Lung (tissue), 16 donors: ENCODE measurements around the gene GRHPR. TPM values are rescaled to one million over a fixed set of nuclear protein-coding genes. Genes with fewer than 3 reads are reported as not detected.

Source experiments
- ATAC-seq: fragments of 200-7000 bp; cut with Tn5 transposase; one replicate; pipeline ENCODE4 v1.9.1; 2020; ENCODE audit warnings: moderate number of reproducible peaks; ENCODE audit not compliant: insufficient read depth, low FRiP score
- DNase-seq, 3 donors: peaks; one replicate each; pipeline ENCODE4 v3.0.0-alpha.2; 2013 to 2017
- H3K27ac ChIP-seq, 2 donors: one replicate each; pipeline ENCODE4 v1.5.1; 2013; ENCODE audit warnings: mild to moderate bottlenecking in 2 of 2, moderate library complexity in 2 of 2, control low read depth in 1 of 2, inconsistent platforms in 1 of 2, low read depth in 1 of 2, low read length in 1 of 2
- H3K27me3 ChIP-seq, 3 donors: one replicate each; pipeline ENCODE4 v1.5.1; 2013; ENCODE audit warnings: low read length in 2 of 3; ENCODE audit not compliant: control insufficient read depth in 3 of 3, insufficient read depth in 3 of 3
- H3K36me3 ChIP-seq, 4 donors: one replicate each; pipeline ENCODE4 v1.5.1; 2013; ENCODE audit warnings: low read length in 4 of 4, mild to moderate bottlenecking in 1 of 4, moderate library complexity in 1 of 4; ENCODE audit not compliant: control insufficient read depth in 4 of 4, insufficient read depth in 4 of 4
- H3K4me1 ChIP-seq, 5 donors: one replicate each; pipeline ENCODE4 v1.5.1; 2013; ENCODE audit warnings: low read length in 5 of 5, mild to moderate bottlenecking in 2 of 5, moderate library complexity in 1 of 5; ENCODE audit not compliant: control insufficient read depth in 5 of 5, insufficient read depth in 5 of 5
- H3K4me3 ChIP-seq: one replicate; pipeline ENCODE4 v1.5.1; 2013; ENCODE audit warnings: mild to moderate bottlenecking, control low read depth, moderate library complexity
- H3K9ac ChIP-seq, 2 donors: one replicate each; pipeline ENCODE4 v1.5.1; 2013; ENCODE audit warnings: low read length in 2 of 2, control low read depth in 1 of 2; ENCODE audit not compliant: insufficient read depth in 1 of 2
- H3K9me3 ChIP-seq, 4 donors: one replicate each; pipeline ENCODE4 v1.5.1; 2013; ENCODE audit warnings: low read length in 3 of 4, mild to moderate bottlenecking in 1 of 4, moderate library complexity in 1 of 4; ENCODE audit not compliant: control insufficient read depth in 4 of 4, insufficient read depth in 3 of 4
- CTCF ChIP-seq: IDR thresholded peaks from 2 replicates; pipeline ENCODE4 v1.5.1; 2012; ENCODE audit warnings: mild to moderate bottlenecking; ENCODE audit errors: control extremely low read depth, extremely low read depth
- WGBS, 2 donors: extraction: QIAGEN DNeasy Blood & Tissue Kit; methylation state at CpG; one replicate each; pipeline ENCODE4 v1.1.7; 2013; 5-methylcytosine and 5-hydroxymethylcytosine counted together
- long read RNA-seq, 5 donors: transcript quantifications; one replicate each; lab custom pipeline, GENCODE V29; 2026
- polyA plus RNA-seq, 2 donors: library from polyadenylated mRNA; stranded (reverse); fragments of 200-250 nt; gene quantifications; one replicate each; pipeline ENCODE4 v1.2.1, GENCODE V29; 2013
- total RNA-seq, 2 donors: library from RNA; depleted of rRNA in 1 of 2; stranded (reverse); fragments of >200 nt in 1 of 2; gene quantifications; one replicate each; pipeline ENCODE4 v1.2.1, GENCODE V29; 2014 to 2021
- donor health status: control.
- donor health status: control.
- donor health status: Bipolar disorder and iron deficiency.
- donor health status: healthy.
- donor health status: DM: yes; HTN: yes; CAD: no.

GRHPR gene
- total RNA-seq: 10 to 100 TPM; 65.4 to 81.6 TPM
- polyA plus RNA-seq: 10 to 100 TPM; 55.5 to 98.9 TPM
- long read RNA-seq, donor 1, full-length matches to known transcripts: 48 of 74 reads
- long read RNA-seq, donor 1, partial matches to known transcripts: 26 of 74 reads
- long read RNA-seq, donor 1, other reads (novel, unspliced or antisense): 0 of 74 reads
- long read RNA-seq, donor 2, full-length matches to known transcripts: 21 of 31 reads
- long read RNA-seq, donor 2, partial matches to known transcripts: 10 of 31 reads
- long read RNA-seq, donor 2, other reads (novel, unspliced or antisense): 0 of 31 reads
- long read RNA-seq, donor 3, full-length matches to known transcripts: 12 of 12 reads
- long read RNA-seq, donor 3, partial matches to known transcripts: 0 of 12 reads
- long read RNA-seq, donor 3, other reads (novel, unspliced or antisense): 0 of 12 reads
- long read RNA-seq, donor 4, full-length matches to known transcripts: 27 of 27 reads
- long read RNA-seq, donor 4, partial matches to known transcripts: 0 of 27 reads
- long read RNA-seq, donor 4, other reads (novel, unspliced or antisense): 0 of 27 reads
- long read RNA-seq, donor 5, full-length matches to known transcripts: 54 of 87 reads
- long read RNA-seq, donor 5, partial matches to known transcripts: 33 of 87 reads
- long read RNA-seq, donor 5, other reads (novel, unspliced or antisense): 0 of 87 reads

- Histone ChIP-seq H3K4me3 (peak within 1 kb of the TSS; percentile 76), H3K36me3 (peaks cover 0 to 14% (median 8%) of the 10 kb centered on the region in 4 donors), H3K27ac (peak within 1 kb of the TSS; percentile 90 to 97), H3K4me1 (peaks cover 0 to 23% (median 14%) of the 10 kb centered on the region in 5 donors), H3K27me3 (no peaks in the 10 kb centered on the region), H3K9ac (peak within 1 kb of the TSS; percentile 75 to 82), H3K9me3 (no peaks in the 10 kb centered on the region)
- DNase-seq: peak; percentile 81 to 85 (median 83)
- WGBS, 2 donors: 0 to 1% methylated on average over 56 of the region's 56 CpGs
- TF ChIP-seq CTCF: no peak
- peak; percentile 99 for ATAC-seq
Observed at GRCh38 chr9:37422289-37423104, at the start of gene GRHPR. GRHPR (plus strand) TSS chr9:37422696; CDS start chr9:37422751, 55 bp downstream.

- Histone ChIP-seq H3K9ac (no peak overlapping the region), H3K4me3 (no peak overlapping the region), H3K27me3 (no peaks in the 10 kb centered on the region), H3K4me1 (no peaks in the 10 kb centered on the region), H3K36me3 (no peaks in the 10 kb centered on the region), H3K9me3 (no peaks in the 10 kb centered on the region), H3K27ac (no peak overlapping the region)
- WGBS, 2 donors: 84 to 91% methylated on average over 3 of the region's 3 CpGs
- ATAC-seq (no peak), DNase-seq (no peak)
- TF ChIP-seq CTCF: no peak
Observed at GRCh38 chr9:37372839-37373238, 49.7 kb upstream of the GRHPR start.

GRCh38 chr9:37373621-37374020, 48.9 kb upstream of the GRHPR start:
- TF ChIP-seq CTCF: no peak
- peaks cover 0 to 1% (median 0%) of the 10 kb centered on the region in 4 donors for H3K9me3 ChIP-seq
- no peak overlapping the region for H3K27ac ChIP-seq
- no peaks in the 10 kb centered on the region for H3K27me3 ChIP-seq
- DNase-seq (no peak), ATAC-seq (no peak)
- 95 to 100% methylated on average over 1 of the region's 1 CpG for WGBS, 2 donors
- no peak overlapping the region for H3K4me3 ChIP-seq
- H3K4me1 ChIP-seq: no peaks in the 10 kb centered on the region
- H3K9ac ChIP-seq: no peak overlapping the region
- no peaks in the 10 kb centered on the region for H3K36me3 ChIP-seq
